Ectodermal cell (in vitro differentiated cells): Measurements from ENCODE around the gene APOL2.
"Not testable (repeated sequence)": the region's sequence is repeated elsewhere in the genome, so short reads cannot be mapped to it uniquely, and the experiment has no call there.

Experiments
- H3K27ac ChIP-seq: 2 replicates; pipeline ENCODE4 v1.7.0; 2013; ENCODE audit warnings: mild to moderate bottlenecking, low read depth, low read length; ENCODE audit not compliant: insufficient read depth, poor library complexity, severe bottlenecking
- H3K27me3 ChIP-seq: 2 replicates; pipeline ENCODE4 v1.7.0; 2013; ENCODE audit warnings: mild to moderate bottlenecking, low read length; ENCODE audit not compliant: insufficient read depth, control insufficient read depth, poor library complexity, severe bottlenecking
- H3K36me3 ChIP-seq: one replicate; pipeline ENCODE4 v1.7.0; 2013; ENCODE audit warnings: low read length; ENCODE audit not compliant: control insufficient read depth, insufficient read depth
- H3K4me1 ChIP-seq: one replicate; pipeline ENCODE4 v1.7.0; 2013; ENCODE audit warnings: low read length; ENCODE audit not compliant: control insufficient read depth, insufficient read depth
- H3K4me3 ChIP-seq: 2 replicates; pipeline ENCODE4 v1.7.0; 2013; ENCODE audit warnings: low read depth, low read length, control low read depth; ENCODE audit not compliant: insufficient read depth
- H3K9me3 ChIP-seq: 2 replicates; pipeline ENCODE4 v1.7.0; 2013; ENCODE audit warnings: mild to moderate bottlenecking, low read length, moderate library complexity; ENCODE audit not compliant: control insufficient read depth
- WGBS, 2 experiments: methylation state at CpG; one replicate each; pipeline ENCODE4 v1.1.7; 2013; ENCODE audit warnings: missing lambda C conversion rate in 2 of 2; 5-methylcytosine and 5-hydroxymethylcytosine counted together

APOL2 gene

DNA sequence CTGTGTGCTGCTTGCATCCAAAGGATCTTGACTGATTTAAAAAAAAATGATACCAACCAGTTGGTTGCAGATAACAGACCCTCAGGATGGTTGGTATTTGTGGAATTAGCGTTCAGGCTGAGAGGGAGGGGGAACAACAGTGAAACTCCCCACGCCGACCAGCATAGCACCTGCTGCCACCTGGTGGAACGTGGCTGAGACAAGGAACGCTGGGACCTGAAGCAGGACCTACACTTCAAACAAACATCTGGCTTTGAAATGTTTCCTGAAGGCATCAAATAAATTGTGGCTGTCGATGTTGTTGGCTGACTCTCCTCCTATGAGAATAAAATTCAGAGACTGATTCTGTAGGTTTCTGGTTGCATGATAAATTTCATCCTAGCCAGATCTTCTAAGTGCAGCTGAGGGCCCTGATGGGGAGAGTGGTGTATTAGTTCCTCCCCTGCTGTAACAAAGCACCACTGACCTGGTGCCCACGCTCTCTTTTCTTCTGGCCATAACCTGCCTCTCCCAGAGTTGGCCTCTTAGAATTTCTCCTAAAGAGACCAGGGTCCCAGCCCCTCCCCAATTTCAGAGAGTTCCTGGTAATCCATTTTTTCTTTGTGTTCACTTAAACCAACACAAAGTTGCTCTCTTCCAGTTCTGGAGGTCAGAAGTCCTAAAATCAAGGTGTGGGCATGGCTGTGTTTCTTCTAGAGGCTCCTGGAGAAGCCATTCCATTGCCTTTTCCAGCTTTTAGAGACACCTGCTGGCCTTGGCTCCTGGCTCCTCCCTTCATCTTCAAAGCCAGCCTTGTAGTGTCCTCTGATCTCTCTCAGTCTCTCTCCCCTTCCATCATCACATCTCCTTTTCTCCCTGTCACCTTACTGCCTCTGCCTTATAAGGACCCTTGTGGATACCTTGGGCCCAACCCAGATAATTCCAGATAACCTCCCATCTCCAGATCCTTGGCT lies 17.3 kb downstream of the APOL2 start:
- 8 to 15% methylated on average over 7 of the region's 7 CpGs for WGBS, 2 experiments
- no peak overlapping the region for H3K27ac ChIP-seq
- no peak overlapping the region for H3K4me3 ChIP-seq
- H3K9me3 ChIP-seq: no peaks in the 10 kb centered on the region
- H3K36me3 ChIP-seq: no peaks in the 10 kb centered on the region
- no peaks in the 10 kb centered on the region for H3K4me1 ChIP-seq
- no peaks in the 10 kb centered on the region for H3K27me3 ChIP-seq

DNA sequence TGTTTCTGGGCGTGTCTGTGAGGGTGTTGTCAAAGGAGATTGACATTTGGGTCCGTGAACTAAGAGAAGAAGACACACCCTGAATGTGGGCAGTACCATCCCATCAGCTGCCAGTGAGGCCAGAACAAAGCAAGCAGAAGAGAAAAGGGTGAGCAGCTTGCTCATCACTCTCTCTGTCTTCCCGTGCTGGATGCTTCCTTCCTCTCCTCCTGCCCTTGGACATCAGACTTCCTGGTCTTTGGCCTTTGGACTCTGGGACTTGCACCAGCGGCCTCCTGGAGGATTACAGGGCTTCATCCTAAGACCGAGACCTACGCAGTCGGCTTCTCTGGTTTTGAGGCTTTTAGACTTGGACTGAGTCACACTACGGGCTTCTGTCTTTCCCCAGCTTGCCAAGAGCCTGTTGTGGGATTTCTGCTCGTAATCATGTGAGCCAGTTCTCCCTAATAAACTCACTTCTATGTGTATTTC lies 18.8 kb downstream of the APOL2 start:
- H3K4me1 ChIP-seq: no peaks in the 10 kb centered on the region
- H3K36me3 ChIP-seq: no peaks in the 10 kb centered on the region
- no peak overlapping the region for H3K27ac ChIP-seq
- H3K27me3 ChIP-seq: no peaks in the 10 kb centered on the region
- peak overlapping the region; percentile 9 for H3K4me3 ChIP-seq
- WGBS, 2 experiments: 71 to 76% methylated on average over 8 to 9 of the region's 9 CpGs
- H3K9me3 ChIP-seq: no peaks in the 10 kb centered on the region

DNA sequence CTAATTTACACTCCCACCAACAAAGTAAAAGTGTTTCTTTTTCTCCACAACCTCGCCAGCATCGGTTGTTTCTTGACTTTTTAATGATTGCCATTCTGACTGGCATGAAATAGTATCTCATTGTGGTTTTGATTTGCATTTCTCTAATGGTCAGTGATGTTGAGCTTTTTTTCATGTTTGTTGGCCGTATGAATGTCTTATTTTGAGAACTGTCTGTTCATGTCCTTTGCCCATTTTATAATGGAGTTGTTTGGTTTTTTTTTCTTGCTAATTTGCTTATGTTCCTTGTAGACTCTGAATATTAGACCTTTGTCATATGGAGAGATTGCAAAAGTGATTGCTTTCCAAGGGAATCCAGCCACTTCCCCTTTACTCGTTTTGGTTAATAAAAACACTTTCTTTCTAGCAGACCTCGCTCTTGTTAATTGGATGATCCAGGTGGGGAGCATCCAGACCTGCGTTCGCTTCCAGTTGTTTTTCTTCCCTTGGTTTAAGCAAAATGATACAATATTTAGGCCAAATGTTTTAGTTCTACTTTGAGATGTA lies 20.6 kb downstream of the APOL2 start:
- 94 to 98% methylated on average over 7 of the region's 7 CpGs for WGBS, 2 experiments

DNA sequence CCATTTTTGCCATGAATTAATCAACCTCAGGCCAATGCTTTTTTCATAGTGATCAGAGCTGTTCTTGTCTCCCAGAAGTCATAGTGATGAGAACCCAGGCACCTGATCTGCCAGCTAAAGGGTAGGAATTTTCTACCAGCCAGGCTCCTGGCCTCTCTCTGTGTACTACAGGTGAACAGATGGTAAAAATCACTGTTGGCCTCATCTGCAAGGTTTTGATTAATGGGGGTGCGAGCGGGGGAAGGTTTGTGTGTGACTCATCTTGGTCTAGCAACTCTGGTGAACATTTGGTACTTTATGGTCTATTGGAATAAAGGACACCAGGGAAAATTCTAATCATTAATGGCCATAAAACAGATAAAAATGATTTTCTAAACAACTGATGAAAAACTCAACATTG lies 23.3 kb downstream of the APOL2 start:
- no peak overlapping the region for H3K27ac ChIP-seq
- no peaks in the 10 kb centered on the region for H3K36me3 ChIP-seq
- no peaks in the 10 kb centered on the region for H3K9me3 ChIP-seq
- no peaks in the 10 kb centered on the region for H3K4me1 ChIP-seq
- WGBS, 2 experiments: 92 to 97% methylated on average over 2 of the region's 2 CpGs
- no peak overlapping the region for H3K4me3 ChIP-seq
- H3K27me3 ChIP-seq: no peaks in the 10 kb centered on the region

More for the DNA sequence above, 20.6 kb downstream of the APOL2 start:
- Histone ChIP-seq H3K4me3 (no peak overlapping the region), H3K4me1 (no peaks in the 10 kb centered on the region), H3K9me3 (no peaks in the 10 kb centered on the region), H3K27me3 (no peaks in the 10 kb centered on the region), H3K27ac (no peak overlapping the region), H3K36me3 (no peaks in the 10 kb centered on the region)

DNA sequence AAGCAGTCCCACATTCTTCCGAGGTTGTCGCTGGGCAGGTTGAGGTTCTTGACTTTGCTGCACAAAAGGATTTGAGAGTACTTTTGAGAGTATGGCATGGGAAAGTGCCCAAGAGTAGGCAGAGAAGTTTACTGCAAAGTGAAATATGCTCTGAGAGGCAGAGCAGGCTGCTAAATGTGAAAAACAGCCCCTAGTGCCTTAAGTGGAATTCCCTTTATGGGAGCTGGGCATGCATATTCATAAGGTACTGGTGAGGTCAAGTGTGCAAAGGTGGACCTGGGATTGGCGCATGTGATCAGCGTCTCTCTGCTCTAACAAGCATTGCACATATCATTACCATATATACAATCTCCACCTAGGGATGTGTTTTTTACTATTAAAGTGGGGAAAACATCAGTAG lies 25.7 kb downstream of the APOL2 start:
- H3K9me3 ChIP-seq: no peaks in the 10 kb centered on the region
- H3K4me1 ChIP-seq: no peaks in the 10 kb centered on the region
- no peaks in the 10 kb centered on the region for H3K27me3 ChIP-seq
- H3K36me3 ChIP-seq: no peaks in the 10 kb centered on the region
- 95 to 96% methylated on average over 2 of the region's 4 CpGs for WGBS, 2 experiments
- H3K27ac ChIP-seq: no peak overlapping the region
- no peak overlapping the region for H3K4me3 ChIP-seq

DNA sequence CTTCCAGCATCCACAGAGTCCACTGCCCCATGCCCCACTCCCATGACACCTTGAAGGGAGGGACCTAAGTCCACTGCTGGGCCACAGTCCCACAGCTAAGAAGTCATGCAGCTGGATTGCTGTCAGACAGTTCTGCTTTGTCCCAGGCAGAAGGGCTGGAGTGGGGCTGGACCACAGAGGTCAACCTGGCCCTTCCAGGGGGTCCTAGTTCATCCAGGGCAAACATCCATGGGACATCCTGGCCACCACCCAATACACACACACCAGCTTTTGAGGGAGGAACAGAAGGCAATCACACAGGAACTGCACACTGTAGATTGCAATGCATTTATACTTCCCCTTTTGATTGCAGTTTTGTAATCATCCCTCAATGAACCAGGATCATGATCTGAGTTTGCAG lies 26.4 kb downstream of the APOL2 start:
- H3K9me3 ChIP-seq: no peaks in the 10 kb centered on the region
- H3K27me3 ChIP-seq: no peaks in the 10 kb centered on the region
- no peaks in the 10 kb centered on the region for H3K4me1 ChIP-seq
- no peaks in the 10 kb centered on the region for H3K36me3 ChIP-seq
- H3K27ac ChIP-seq: no peak overlapping the region
- H3K4me3 ChIP-seq: no peak overlapping the region

DNA sequence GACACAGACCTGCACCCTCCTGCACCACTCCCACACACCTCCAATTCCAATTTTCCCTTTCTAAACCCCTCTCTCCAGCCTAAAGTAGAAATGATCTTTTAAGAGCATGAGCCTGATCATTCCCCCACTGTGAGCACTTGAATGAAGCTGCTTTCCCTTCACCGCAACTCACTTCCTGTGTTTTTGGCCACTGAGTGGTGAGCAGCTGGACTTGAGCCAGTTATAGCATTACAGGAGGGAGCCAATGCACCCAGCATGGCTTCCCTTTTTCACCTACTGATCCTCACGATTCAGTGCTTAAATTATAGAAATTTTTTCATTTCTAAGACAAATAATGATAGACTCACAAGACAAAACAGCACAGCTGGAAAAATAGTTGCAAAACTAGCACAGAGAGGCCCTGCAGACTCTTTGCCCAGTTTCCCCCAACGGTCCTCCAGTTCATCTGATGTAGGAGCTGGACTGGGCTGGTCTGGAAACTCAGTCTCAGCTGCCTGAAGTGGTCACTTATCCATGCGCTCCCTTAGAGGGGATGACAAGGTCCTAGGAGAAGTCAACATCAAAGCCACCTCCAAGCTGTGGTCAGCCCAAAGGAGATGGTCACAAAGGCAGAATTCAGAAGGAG lies 28.0 kb downstream of the APOL2 start:
- H3K36me3 ChIP-seq: no peaks in the 10 kb centered on the region
- H3K27me3 ChIP-seq: no peaks in the 10 kb centered on the region
- 93 to 94% methylated on average over 4 of the region's 4 CpGs for WGBS, 2 experiments
- no peaks in the 10 kb centered on the region for H3K4me1 ChIP-seq
- no peak overlapping the region for H3K27ac ChIP-seq
- H3K4me3 ChIP-seq: no peak overlapping the region
- no peaks in the 10 kb centered on the region for H3K9me3 ChIP-seq

DNA sequence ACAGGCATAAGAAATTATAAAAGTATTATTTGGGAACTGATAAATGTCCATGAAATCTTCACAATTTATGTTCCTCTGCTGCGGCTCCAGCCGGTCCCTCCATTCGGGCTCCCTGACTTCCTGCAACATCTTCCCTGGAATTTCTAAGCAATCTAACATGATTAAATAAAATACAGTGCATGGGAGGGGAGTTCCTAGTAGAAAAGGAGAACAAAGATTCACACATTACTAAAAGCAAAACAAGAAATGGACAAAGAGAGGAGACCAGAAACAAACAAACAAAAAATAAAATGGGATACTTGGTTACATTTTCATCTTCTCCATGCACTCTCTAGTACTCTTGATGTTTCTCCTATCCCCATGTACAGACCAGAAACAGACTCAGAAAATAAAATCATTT lies 29.1 kb downstream of the APOL2 start:
- Histone ChIP-seq H3K4me1 (no peaks in the 10 kb centered on the region), H3K27ac (no peak overlapping the region), H3K9me3 (no peaks in the 10 kb centered on the region), H3K36me3 (no peaks in the 10 kb centered on the region), H3K27me3 (no peaks in the 10 kb centered on the region), H3K4me3 (no peak overlapping the region)
- 92 to 100% methylated on average over 2 to 3 of the region's 3 CpGs for WGBS, 2 experiments

DNA sequence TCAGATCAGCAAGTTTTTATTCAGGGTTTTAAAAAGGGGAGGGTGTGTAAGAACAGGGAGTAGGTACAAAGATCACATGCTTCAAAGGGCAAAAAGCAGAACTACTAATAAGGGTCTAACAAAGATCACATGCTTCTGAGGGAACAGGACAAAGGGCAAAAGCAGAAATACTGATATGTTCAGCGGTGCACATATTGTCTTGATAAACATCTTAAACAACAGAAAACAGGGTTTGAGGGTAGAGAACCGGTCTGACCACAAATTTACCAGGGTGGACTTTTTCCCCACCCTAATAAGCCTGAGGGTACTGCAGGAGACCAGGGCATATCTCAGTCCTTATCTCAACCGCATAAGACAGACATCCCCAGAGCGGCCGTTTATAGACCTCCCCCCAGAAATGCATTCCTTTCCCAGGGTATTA lies 29.8 kb downstream of the APOL2 start:
- not testable (repeated sequence) for H3K4me1 ChIP-seq, H3K27me3 ChIP-seq, H3K36me3 ChIP-seq, H3K4me3 ChIP-seq, H3K9me3 ChIP-seq, H3K27ac ChIP-seq
- WGBS, 2 experiments: 92 to 97% methylated on average over 3 to 5 of the region's 5 CpGs

DNA sequence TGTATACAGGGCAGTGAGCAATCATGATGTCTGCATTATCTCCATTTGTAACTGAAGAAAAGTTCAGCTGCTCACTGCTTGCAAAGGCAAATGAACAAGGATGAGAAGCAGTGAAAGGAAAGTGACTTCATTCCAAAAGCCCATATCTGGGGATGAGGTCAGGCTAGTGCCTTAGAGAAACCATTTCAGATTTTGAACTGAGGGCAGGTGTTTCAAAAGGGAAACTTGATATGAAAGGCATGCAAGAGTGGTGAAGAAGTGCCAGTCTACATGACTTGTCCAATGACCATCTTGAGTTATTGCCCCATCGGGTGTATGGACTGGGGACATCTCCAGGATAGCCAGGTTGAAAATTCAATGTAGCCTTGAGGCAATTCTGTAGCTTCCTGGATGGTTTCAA lies 30.4 kb downstream of the APOL2 start:
- 95 to 97% methylated on average over 1 of the region's 1 CpG for WGBS, 2 experiments
- Histone ChIP-seq H3K9me3 (no peaks in the 10 kb centered on the region), H3K36me3 (no peaks in the 10 kb centered on the region), H3K27me3 (no peaks in the 10 kb centered on the region), H3K4me3 (no peak overlapping the region), H3K27ac (no peak overlapping the region), H3K4me1 (no peaks in the 10 kb centered on the region)
